Measurements from ENCODE around the gene PLAC8L1. TPM values are rescaled to one million over a fixed set of nuclear protein-coding genes. Genes with fewer than 3 reads are reported as not detected.

Gene PLAC8L1
- total and polyA plus RNA-seq, 2 of the 4 experiments (the other 2 are of a cell fraction), result 0.27 TPM; not detected in 1

GRCh38 chr5:146068206-146068605, 37.2 kb downstream of the PLAC8L1 start:
- dilution Hi-C loops (cut with HindIII; ENCODE audit: low sequenced_read_pairs, unreplicated experiment) (no loop called here), in situ Hi-C loops (cut with MboI; ENCODE audit: low sequenced_read_pairs) (no loop called here), intact Hi-C loops (cut with micrococcal nuclease) (no loop called here)
- BruUV-seq (replicated peaks), result no TSS peak
- no peak for DNase-seq
- no peak overlapping the region for H4K91ac ChIP-seq (ENCODE audit: insufficient read depth, low read depth, low read length)
- H3K27me3 ChIP-seq (ENCODE audit: control insufficient read depth, insufficient read depth, low read length), result peaks cover 7% of the 10 kb centered on the region; the same call in 1 of the 2 replicates
- H3K9ac ChIP-seq (ENCODE audit: low read depth, low read length), result no peak overlapping the region
- H3K4me3 ChIP-seq (ENCODE audit: insufficient read depth, low read depth, low read length), result no peak overlapping the region
- no peak overlapping the region for H2BK20ac ChIP-seq (ENCODE audit: low read depth, low read length)
- no peak; the same call in 1 of the 2 replicates for ATAC-seq (ENCODE audit: low read depth)
- TF ChIP-seq MAFK (IDR thresholded peaks at IDR 0.05; ENCODE audit: low read depth, low read length) (no peak), RFX5 (IDR thresholded peaks at IDR 0.05; ENCODE audit: low read depth, low read length) (no peak), RCOR1 (IDR thresholded peaks at IDR 0.05; ENCODE audit: insufficient replicate concordance, low read length) (no peak), USF2 (IDR thresholded peaks at IDR 0.05; ENCODE audit: low read depth, low read length) (no peak), POLR2A (IDR thresholded peaks at IDR 0.05; ENCODE audit: low read depth, low read length) (no peak), BHLHE40 (IDR thresholded peaks at IDR 0.05; ENCODE audit: low read depth, low read length) (no peak), SMC3 (IDR thresholded peaks at IDR 0.05; ENCODE audit: low read depth, low read length) (no peak), CTCF (conservative IDR thresholded peaks at IDR 0.05; ENCODE audit: low read depth, low read length) (no peak), CHD1 (IDR thresholded peaks at IDR 0.05; ENCODE audit: low read depth, low read length) (no peak), ELK1 (IDR thresholded peaks at IDR 0.05; ENCODE audit: borderline replicate concordance, low read depth, low read length) (no peak), NFE2L2 (IDR thresholded peaks at IDR 0.05; ENCODE audit: low read depth, low read length) (no peak), RAD21 (IDR thresholded peaks at IDR 0.05; ENCODE audit: low read length) (no peak), CEBPB (IDR thresholded peaks at IDR 0.05; ENCODE audit: low read depth, low read length) (no peak), FOS (IDR thresholded peaks at IDR 0.05; ENCODE audit: low read depth, low read length) (no peak), MXI1 (IDR thresholded peaks at IDR 0.05; ENCODE audit: borderline replicate concordance, low read depth, low read length) (no peak)
- no peak overlapping the region for H3K56ac ChIP-seq (ENCODE audit: extremely low read depth, insufficient read depth, low read length)
- H3K4me1 ChIP-seq (ENCODE audit: control insufficient read depth, insufficient read depth, low read length), result no peaks in the 10 kb centered on the region
- no peak overlapping the region for H2BK15ac ChIP-seq (ENCODE audit: low read depth, low read length)
- no peak overlapping the region for H3K18ac ChIP-seq (ENCODE audit: low read depth, low read length)
- no peaks in the 10 kb centered on the region for H3K36me3 ChIP-seq (ENCODE audit: control insufficient read depth, insufficient read depth, low read length)
- no peak overlapping the region for H4K8ac ChIP-seq (ENCODE audit: low read depth in 2 of 2, low read length in 2 of 2)
- H3K23ac ChIP-seq (ENCODE audit: low read depth, low read length), result no peak overlapping the region
- no peak overlapping the region for H3K4ac ChIP-seq (ENCODE audit: low read depth, low read length)
- no peak overlapping the region for H2BK120ac ChIP-seq (ENCODE audit: low read depth, low read length)
- no CpG with 5 or more reads among the region's 9 CpGs for WGBS, 2 experiments (ENCODE audit: extremely low coverage in 2 of 2, insufficient read length in 1 of 2)
- H3K4me2 ChIP-seq (ENCODE audit: low read depth, low read length), result no peak overlapping the region
- H3K9me1 ChIP-seq (ENCODE audit: insufficient read depth, low read length), result no peaks in the 10 kb centered on the region
- no peak overlapping the region for H2AK9ac ChIP-seq (replicated peaks; ENCODE audit: low read depth, low read length, poor library complexity)
- no peak overlapping the region for H3K14ac ChIP-seq (replicated peaks; ENCODE audit: low read depth, low read length)
- no peaks in the 10 kb centered on the region for H3K79me1 ChIP-seq (ENCODE audit: low read depth in 1 of 2, low read length in 2 of 2)
- no peaks in the 10 kb centered on the region for H4K20me1 ChIP-seq (ENCODE audit: insufficient read depth, low read length)
- H4K5ac ChIP-seq (ENCODE audit: low read depth, low read length), result no peak overlapping the region
- H2AK5ac ChIP-seq (ENCODE audit: low read depth, low read length), result no peak overlapping the region
- no peak overlapping the region for H2BK5ac ChIP-seq (ENCODE audit: low read depth, low read length, poor library complexity, severe bottlenecking)
- POLR2A ChIA-PET (ENCODE audit: unreplicated experiment), result no interaction called here
- CTCF ChIA-PET, result no interaction called here
- no peak overlapping the region for H3K27ac ChIP-seq (ENCODE audit: insufficient read depth, low read length)
- H2AFZ ChIP-seq (replicated peaks; ENCODE audit: low read length, poor library complexity), result peak overlapping the region; percentile 38
- H3K9me3 ChIP-seq (ENCODE audit: control insufficient read depth, insufficient read depth, low read length), result no peaks in the 10 kb centered on the region

All from IMR-90 (cell line).